Measurements from ENCODE around the gene ERMARD. TPM values are rescaled to one million over a fixed set of nuclear protein-coding genes. Genes with fewer than 3 reads are reported as not detected.

Gene ERMARD
- total RNA-seq, 4 donors from 2014 or later: 11.9 to 30.3 (median 20.2) TPM

DNA sequence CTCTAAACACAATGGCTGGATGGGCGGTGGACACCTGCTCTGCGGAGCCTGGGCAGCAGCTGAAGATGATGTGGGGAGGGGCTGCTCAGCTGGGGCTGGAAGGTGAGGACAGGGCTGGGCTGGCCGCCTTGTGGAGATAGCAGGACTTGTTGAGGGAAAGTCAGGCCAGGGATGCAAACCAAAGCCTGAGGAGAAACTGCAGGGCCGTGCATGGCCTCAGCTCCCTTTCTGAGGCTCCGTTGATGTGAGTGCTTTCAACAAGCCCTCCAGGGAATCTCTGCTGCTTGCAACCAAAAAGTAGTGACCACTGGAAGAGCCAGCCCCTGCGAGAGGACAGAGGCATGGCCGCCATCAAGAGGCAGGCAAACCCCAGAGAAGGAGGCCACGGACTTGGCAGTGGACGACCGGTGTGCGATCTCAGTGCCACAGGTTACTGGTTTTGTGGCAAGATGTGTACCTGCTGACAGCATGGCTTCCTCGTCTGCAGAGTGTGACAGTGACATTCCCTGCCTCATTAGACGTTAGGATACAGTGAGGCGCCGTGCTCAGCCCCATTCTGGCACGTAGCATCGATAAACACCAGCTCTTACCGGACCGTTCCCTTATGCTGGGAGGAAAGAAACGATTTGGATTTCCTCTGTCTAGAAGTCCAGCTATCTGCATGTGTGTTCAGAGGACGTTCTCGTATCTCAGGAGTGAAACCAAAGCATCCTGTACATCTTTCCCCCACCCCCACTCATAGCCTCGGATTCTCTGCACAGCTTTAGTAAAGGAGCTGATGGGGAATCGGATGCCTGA is 37.9 kb downstream of the ERMARD start:
- ATAC-seq (ENCODE audit: low FRiP score) (no peak), DNase-seq (ENCODE audit: low spot score) (no peak)
- TF ChIP-seq, protein P1, sequence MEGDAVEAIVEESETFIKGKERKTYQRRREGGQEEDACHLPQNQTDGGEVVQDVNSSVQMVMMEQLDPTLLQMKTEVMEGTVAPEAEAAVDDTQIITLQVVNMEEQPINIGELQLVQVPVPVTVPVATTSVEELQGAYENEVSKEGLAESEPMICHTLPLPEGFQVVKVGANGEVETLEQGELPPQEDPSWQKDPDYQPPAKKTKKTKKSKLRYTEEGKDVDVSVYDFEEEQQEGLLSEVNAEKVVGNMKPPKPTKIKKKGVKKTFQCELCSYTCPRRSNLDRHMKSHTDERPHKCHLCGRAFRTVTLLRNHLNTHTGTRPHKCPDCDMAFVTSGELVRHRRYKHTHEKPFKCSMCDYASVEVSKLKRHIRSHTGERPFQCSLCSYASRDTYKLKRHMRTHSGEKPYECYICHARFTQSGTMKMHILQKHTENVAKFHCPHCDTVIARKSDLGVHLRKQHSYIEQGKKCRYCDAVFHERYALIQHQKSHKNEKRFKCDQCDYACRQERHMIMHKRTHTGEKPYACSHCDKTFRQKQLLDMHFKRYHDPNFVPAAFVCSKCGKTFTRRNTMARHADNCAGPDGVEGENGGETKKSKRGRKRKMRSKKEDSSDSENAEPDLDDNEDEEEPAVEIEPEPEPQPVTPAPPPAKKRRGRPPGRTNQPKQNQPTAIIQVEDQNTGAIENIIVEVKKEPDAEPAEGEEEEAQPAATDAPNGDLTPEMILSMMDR (IDR thresholded peaks at IDR 0.05): no peak

DNA sequence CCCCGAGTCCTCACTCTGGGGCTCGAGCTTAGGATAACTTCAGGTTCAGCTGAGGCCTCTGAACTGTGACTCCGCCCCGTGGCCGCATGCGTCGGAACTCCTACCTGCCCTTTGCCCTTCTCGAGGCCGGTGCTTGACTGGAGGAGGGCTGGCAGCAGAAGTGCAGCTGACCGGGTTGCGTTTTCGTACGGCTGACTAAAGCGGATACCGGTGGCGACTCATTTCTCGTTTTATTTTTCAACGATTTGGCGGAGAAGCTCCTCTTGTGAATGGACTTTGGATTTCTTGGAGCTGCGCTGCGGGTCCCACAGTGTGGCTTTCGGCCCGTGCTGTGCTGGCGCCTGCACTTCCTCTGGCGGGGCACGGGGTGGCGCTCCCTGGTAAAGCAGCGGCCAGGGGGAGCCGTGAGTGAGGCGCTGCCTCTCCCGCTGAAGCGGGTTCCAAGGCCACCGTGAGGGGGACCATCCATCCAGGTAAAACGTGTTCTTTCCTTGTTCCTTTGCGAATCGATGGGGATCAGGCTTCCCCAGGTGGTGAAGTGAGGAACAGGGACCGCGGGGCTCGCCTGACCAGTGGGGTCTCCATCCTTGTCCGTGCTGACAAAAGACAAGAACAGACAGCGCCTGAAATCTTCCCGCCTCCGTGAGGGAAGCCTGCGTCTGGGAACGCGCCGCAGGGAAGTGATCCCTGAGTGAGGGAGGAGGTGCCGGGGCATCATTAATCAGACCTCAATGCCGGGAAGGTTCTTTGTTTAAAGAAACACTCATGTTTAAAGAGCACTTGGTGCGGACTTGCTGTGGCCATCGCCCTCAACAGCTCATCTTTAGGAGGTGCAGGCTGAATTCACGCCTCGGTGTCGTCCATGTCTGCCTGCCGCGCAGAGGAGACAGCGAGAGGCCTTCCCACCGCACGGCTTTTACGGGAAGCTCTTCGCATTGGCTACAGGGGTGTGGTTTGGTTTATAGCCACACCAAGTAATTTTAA is 38.8 kb downstream of the ERMARD start:
- DNase-seq (ENCODE audit: low spot score): no peak
- peak; percentile 94 for ATAC-seq (ENCODE audit: low FRiP score)
- TF ChIP-seq, protein P1 (IDR thresholded peaks at IDR 0.05): peak in 2 of 3 donors; percentile 61 to 68

DNA sequence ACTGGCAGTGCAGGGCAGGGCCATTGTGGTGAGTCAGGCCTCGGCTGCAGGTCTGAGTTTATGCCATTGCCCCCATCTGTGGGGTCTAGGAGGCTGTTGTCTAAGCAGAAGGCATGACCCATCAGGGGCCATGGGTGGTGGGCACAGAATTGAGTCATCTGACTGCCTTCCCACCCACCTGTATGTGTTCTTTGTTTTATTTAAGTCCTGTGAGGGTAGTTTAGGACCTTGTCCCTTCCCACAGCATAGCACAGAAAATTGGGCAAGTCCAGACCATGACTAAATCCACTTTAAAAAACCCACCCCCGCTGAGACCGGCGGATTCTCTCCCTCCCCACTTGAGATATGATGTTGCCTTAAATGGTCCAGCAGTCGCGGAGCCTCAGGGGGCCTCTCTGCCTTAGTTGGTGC is 40.3 kb downstream of the ERMARD start:
- DNase-seq (ENCODE audit: low spot score) (no peak), ATAC-seq (ENCODE audit: low FRiP score) (no peak)
- TF ChIP-seq, protein P1 (IDR thresholded peaks at IDR 0.05): no peak

DNA sequence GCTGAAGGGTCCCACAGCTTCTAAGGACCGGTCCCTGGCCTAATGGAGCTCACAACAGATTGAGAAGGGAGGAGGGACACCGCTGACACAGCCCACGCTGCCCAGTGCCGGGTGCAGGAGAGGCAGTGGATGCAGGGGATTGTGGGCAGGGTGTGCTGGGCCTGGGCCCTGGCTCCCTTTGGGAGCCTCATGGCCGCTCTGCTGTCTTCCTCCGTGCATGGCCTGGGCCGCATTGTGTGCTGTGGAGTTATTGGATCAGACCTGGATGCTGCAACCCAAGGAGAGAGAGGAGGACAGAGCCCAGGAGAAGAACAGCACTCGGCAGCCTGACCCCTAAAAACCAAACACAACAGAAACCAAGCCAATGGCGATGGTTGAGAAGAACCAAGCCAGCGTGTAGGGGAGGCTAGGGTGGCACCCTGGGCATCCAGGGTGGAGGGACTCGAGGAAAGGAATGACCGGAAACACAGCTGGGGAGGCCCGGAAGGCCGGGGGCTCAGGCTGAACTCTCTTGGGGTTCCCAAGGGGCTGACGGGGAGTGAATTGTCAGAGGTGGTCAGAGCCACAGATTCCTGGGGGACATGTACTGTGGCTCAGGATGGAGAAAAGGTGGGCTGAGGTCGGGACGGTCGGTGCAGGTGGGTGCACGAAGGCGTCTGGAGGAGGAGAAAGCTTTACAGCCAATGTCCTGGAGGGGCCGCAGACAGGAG is 41.0 kb downstream of the ERMARD start:
- DNase-seq (ENCODE audit: low spot score): no peak
- ATAC-seq (ENCODE audit: low FRiP score): no peak
- TF ChIP-seq, protein P1 (IDR thresholded peaks at IDR 0.05): no peak

DNA sequence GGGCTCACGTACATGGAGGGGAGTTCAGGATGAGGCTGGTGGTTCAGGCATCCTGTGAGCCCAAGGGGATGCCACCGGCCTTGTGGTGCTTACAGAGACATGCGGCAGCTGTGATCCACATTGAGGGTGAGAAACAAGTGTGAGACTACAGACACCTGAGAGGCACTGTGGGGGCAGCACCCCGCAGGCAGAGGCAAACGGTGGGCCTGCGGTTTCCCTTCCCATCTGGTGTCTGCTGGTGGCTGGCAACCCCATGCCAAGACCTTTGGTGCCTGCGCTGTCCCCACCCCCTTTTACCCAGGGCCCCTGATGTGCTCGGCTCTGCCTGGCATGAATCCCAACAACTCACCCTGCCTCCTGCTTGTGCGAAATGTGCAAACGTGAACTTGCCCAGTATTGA is 42.0 kb downstream of the ERMARD start:
- DNase-seq (ENCODE audit: low spot score) (no peak), ATAC-seq (ENCODE audit: low FRiP score) (no peak)
- TF ChIP-seq, protein P1 (IDR thresholded peaks at IDR 0.05): no peak

DNA sequence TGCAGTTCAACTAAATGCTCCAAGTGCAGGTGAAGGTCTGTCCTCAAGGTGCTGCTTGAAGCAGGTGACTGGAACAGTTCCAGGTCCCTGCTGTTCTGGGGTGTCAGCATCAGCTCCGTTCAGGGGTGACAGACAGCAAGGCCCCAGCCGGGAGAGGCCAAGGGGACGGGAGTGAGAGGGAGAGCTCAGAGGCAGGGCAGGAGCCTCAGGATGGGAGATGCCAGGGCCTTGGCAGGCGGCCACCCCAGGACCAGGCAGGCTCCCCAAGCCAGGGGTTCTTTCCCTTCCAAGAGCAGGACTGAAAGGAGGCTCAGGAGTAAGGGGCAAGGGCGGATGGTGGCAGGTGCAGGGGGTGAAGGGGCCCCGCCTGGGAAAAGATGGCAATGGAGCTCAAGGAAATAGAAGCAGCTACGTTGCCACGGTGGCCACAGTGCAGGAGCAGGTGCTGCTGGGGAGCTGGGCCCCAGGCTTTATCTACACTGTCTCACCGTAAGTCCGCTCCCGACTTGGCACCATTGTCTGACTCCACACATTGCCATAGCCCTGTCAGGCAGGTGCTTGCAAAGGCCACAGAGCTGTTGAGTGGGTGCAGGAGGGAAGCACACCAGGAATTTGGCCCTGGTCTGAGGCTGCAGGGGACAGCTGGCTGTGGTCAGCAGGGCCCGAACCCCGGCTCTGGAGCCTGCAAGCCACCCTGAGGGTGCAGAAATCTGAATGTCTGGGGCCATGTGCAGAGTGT is 43.1 kb downstream of the ERMARD start:
- DNase-seq (ENCODE audit: low spot score): no peak
- TF ChIP-seq, protein P1 (IDR thresholded peaks at IDR 0.05): no peak
- ATAC-seq (ENCODE audit: low FRiP score): no peak

All from omental fat pad (tissue), 4 donors.